GM19468 (cell line): ENCODE results near the gene TEX101.

Experiments used
- ATAC-seq: cut with Tn5 transposase; IDR thresholded peaks from one replicate; pipeline ENCODE4 v1.9.1; 2021; ENCODE audit warnings: mild to moderate bottlenecking, moderate library complexity, moderate number of reproducible peaks; ENCODE audit not compliant: unreplicated experiment; ENCODE audit errors: extremely low read depth

The TEX101 gene

GRCh38 chr19:43444531-43445287, 30.0 kb downstream of the TEX101 start:
- ATAC-seq = no peak

GRCh38 chr19:43445426-43445825, 30.7 kb downstream of the TEX101 start:
- ATAC-seq = no peak

GRCh38 chr19:43446746-43447489, 32.2 kb downstream of the TEX101 start:
- no peak for ATAC-seq

- no peak for ATAC-seq
Observed at GRCh38 chr19:43447655-43448054, 33.0 kb downstream of the TEX101 start.

GRCh38 chr19:43450545-43450997, 35.9 kb downstream of the TEX101 start:
- ATAC-seq = no peak

- no peak for ATAC-seq
Observed at GRCh38 chr19:43452582-43452981, 37.9 kb downstream of the TEX101 start.

GRCh38 chr19:43454031-43454430, 39.3 kb downstream of the TEX101 start:
- no peak for ATAC-seq

GRCh38 chr19:43455321-43456113, 40.8 kb downstream of the TEX101 start:
- ATAC-seq = no peak

- no peak for ATAC-seq
Observed at GRCh38 chr19:43457809-43458208, 43.1 kb downstream of the TEX101 start.

GRCh38 chr19:43460362-43461016, 45.8 kb downstream of the TEX101 start:
- ATAC-seq = no peak

- ATAC-seq = no peak
Observed at GRCh38 chr19:43461303-43461702, 46.6 kb downstream of the TEX101 start.

GRCh38 chr19:43462383-43462782, 47.7 kb downstream of the TEX101 start:
- no peak for ATAC-seq

GRCh38 chr19:43462785-43463380, 48.2 kb downstream of the TEX101 start:
- ATAC-seq = no peak

GRCh38 chr19:43463381-43464133, 48.9 kb downstream of the TEX101 start:
- peak; percentile 68 for ATAC-seq

GRCh38 chr19:43464134-43464775, 49.6 kb downstream of the TEX101 start:
- no peak for ATAC-seq

- ATAC-seq = no peak
Observed at GRCh38 chr19:43465468-43466120, 50.9 kb downstream of the TEX101 start, which contains the start of gene LYPD3. TSS of gene LYPD3 (minus strand) at chr19:43465608. CDS start at chr19:43465571, 37 bp downstream.

- no peak for ATAC-seq
Observed at GRCh38 chr19:43466793-43467192, 52.1 kb downstream of the TEX101 start.

GRCh38 chr19:43467276-43467675, 52.6 kb downstream of the TEX101 start:
- ATAC-seq = no peak
